Lower lobe of right lung (tissue), 2 donors: Measurements from ENCODE around the gene SLC5A1. TPM values are rescaled to one million over a fixed set of nuclear protein-coding genes. Genes with fewer than 3 reads are reported as not detected.
A peak's percentile ranks its signal among the peaks of the same experiment; 100 is the strongest.

Source experiments
- ATAC-seq, 2 donors: fragments of 200-7000 bp; cut with Tn5 transposase; one replicate each; pipeline ENCODE4 v1.9.1; 2020 to 2022; ENCODE audit warnings: mild to moderate bottlenecking in 2 of 2, moderate library complexity in 2 of 2
- DNase-seq: peaks from one replicate; pipeline ENCODE4 v3.0.0-alpha.2; 2020
- H3K27ac ChIP-seq: fragments of 200-600 bp; one replicate; pipeline ENCODE4 v1.8.0; 2022
- H3K27me3 ChIP-seq: fragments of 200-600 bp; one replicate; pipeline ENCODE4 v1.8.0; 2022; ENCODE audit warnings: low read depth
- H3K36me3 ChIP-seq: fragments of 200-600 bp; one replicate; pipeline ENCODE4 v1.8.0; 2022; ENCODE audit warnings: mild to moderate bottlenecking
- H3K4me1 ChIP-seq: fragments of 200-600 bp; one replicate; pipeline ENCODE4 v1.8.0; 2022
- H3K4me3 ChIP-seq: fragments of 200-600 bp; one replicate; pipeline ENCODE4 v1.8.0; 2022; ENCODE audit warnings: mild to moderate bottlenecking
- H3K9me3 ChIP-seq: fragments of 200-600 bp; one replicate; pipeline ENCODE4 v1.8.0; 2022
- intact Hi-C: fragments of 100-400 bp; cut with DNase I; formaldehyde crosslinking; loops from one replicate; pipeline ENCODE4 v1.11.0; 2022
- total RNA-seq: library from RNA; stranded (reverse); fragmentation: NEBNext Ultra II Directional; extraction: Animal tissue kit (Norgen Biotek cat#: 25700); gene quantifications from one replicate; pipeline ENCODE4 v1.2.1, GENCODE V29; 2021
- TF ChIP-seq, protein P1 (sequence below): fragments of 200-600 bp; IDR thresholded peaks from one replicate; pipeline ENCODE4 v1.8.0; 2022; ENCODE audit warnings: antibody characterized with exemption, mild to moderate bottlenecking
- donor health status: DM: no; HTN: yes; CAD: no; lungs with severe emphysema.

Gene SLC5A1
- total RNA-seq, 1 donor from 2014 or later, result 1.8 TPM

DNA sequence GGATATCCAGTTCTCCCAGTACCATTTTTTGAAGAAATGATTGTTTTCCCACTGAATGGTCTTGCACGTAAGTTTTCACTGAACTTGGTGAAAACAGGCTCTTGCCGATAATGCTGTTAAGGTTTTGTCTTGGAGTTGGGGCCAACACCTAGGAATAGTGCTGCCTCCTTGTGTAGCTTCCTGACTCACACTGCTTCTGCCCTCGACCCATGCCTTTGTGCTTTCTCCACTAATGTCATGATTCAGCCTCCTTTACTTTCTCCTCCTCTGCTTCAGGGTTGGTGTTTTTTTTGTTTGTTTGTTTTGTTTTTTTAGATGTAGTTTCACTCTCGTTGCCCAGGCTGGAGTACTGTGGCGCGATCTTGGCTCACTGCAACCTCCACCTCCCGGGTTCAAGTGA is 30.2 kb downstream of the SLC5A1 start:
- intact Hi-C loops, result no loop called here
- DNase-seq (no peak), ATAC-seq (no peak)
- TF ChIP-seq, protein P1, sequence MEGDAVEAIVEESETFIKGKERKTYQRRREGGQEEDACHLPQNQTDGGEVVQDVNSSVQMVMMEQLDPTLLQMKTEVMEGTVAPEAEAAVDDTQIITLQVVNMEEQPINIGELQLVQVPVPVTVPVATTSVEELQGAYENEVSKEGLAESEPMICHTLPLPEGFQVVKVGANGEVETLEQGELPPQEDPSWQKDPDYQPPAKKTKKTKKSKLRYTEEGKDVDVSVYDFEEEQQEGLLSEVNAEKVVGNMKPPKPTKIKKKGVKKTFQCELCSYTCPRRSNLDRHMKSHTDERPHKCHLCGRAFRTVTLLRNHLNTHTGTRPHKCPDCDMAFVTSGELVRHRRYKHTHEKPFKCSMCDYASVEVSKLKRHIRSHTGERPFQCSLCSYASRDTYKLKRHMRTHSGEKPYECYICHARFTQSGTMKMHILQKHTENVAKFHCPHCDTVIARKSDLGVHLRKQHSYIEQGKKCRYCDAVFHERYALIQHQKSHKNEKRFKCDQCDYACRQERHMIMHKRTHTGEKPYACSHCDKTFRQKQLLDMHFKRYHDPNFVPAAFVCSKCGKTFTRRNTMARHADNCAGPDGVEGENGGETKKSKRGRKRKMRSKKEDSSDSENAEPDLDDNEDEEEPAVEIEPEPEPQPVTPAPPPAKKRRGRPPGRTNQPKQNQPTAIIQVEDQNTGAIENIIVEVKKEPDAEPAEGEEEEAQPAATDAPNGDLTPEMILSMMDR, result no peak
- H3K4me3 ChIP-seq, result no peak overlapping the region
- H3K9me3 ChIP-seq, result no peaks in the 10 kb centered on the region
- no peaks in the 10 kb centered on the region for H3K4me1 ChIP-seq
- H3K27me3 ChIP-seq, result peaks cover 11% of the 10 kb centered on the region
- no peak overlapping the region for H3K27ac ChIP-seq
- no peaks in the 10 kb centered on the region for H3K36me3 ChIP-seq

DNA sequence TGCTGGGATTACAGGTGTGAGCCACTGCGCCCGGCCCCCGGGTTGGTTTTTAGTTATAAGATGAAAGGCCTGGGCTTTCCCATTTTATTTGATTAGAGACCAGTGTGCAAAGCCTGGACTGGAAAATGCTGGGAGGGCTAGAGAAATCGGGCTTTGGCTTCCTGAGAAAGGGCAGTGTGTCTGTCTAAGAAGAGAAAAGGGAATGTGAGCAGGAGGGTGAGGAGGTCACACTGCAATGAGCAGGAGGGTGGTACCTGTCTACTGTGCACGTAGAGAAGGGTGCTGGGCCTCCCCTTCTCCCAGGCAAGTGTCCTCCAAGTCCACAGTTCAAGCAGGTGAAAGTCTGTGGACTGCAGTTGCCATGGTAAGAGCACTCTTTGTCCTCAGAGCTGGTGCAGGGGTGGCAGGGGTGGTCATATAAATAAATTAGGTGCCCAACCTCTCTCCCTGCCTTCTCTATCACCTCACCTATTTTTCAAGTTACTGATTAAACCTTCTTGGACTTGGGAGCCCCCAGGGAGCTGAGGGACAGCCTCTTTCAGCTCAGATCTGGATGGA is 30.8 kb downstream of the SLC5A1 start:
- Histone ChIP-seq H3K27ac (no peak overlapping the region), H3K27me3 (peaks cover 11% of the 10 kb centered on the region), H3K4me3 (no peak overlapping the region), H3K36me3 (no peaks in the 10 kb centered on the region), H3K9me3 (no peaks in the 10 kb centered on the region), H3K4me1 (no peaks in the 10 kb centered on the region)
- TF ChIP-seq, protein P1, result no peak
- DNase-seq (no peak), ATAC-seq (no peak)
- intact Hi-C loops, result no loop called here

DNA sequence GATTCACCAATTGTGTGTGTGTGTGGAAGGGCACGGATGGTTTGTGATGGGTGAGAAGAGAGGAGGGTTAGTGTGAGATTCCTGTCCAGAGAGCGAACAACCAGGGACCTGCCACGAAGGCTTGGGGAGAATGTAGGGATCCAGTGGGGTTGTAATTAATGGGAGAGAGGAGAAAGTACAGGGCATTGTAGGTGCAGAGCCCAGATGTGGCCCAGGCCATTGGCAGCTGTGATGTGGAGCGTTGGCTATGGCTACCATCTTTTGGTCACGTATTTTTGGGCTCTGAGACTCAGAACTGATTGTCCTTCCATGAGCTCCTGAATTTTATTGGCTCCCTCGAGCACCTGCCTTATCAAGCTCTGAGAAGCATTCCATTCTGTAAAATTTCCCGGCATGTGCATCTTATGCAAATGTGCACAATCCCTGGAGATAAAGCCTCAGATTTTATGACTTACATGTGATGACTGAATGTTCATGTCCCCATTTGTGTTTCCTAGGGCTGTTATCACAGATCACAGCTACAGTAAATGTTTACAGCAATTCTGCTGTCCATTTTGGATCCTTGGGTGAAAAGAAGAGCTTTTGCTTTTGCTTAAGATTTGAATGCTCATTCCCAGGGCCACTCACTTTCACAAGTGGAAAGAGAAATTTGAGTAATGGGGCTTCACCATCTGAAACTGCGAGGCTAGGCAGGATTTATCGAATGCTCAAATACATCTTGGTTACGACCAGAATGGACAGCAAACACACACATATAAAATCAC is 33.1 kb downstream of the SLC5A1 start:
- TF ChIP-seq, protein P1, result no peak
- Histone ChIP-seq H3K27ac (no peak overlapping the region), H3K27me3 (peaks cover 8% of the 10 kb centered on the region), H3K9me3 (no peaks in the 10 kb centered on the region), H3K36me3 (no peaks in the 10 kb centered on the region), H3K4me1 (no peaks in the 10 kb centered on the region), H3K4me3 (no peak overlapping the region)
- intact Hi-C loops, result no loop called here
- ATAC-seq (peak in 1 of 2 donors; percentile 26), DNase-seq (no peak)

DNA sequence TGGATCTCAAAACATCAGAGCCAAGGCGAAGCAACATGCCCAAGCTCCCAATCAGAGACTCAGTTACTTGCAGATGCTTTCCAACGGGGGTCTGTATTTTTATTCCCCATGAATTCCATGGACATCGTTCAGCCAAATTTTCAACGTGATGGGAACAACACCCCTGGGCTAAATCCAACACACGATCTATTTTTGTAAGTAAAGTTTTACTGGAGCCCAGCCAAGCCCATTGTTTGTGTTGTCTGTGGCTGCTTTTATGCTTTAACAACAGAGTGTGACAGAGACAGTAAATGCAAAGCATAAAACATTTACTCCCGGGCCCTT is 33.7 kb downstream of the SLC5A1 start:
- DNase-seq, result no peak
- Histone ChIP-seq H3K9me3 (no peaks in the 10 kb centered on the region), H3K27me3 (peaks cover 4% of the 10 kb centered on the region), H3K4me3 (no peak overlapping the region), H3K4me1 (no peaks in the 10 kb centered on the region), H3K27ac (no peak overlapping the region), H3K36me3 (no peaks in the 10 kb centered on the region)
- TF ChIP-seq, protein P1, result no peak
- intact Hi-C loops, result no loop called here
- ATAC-seq, result no peak

DNA sequence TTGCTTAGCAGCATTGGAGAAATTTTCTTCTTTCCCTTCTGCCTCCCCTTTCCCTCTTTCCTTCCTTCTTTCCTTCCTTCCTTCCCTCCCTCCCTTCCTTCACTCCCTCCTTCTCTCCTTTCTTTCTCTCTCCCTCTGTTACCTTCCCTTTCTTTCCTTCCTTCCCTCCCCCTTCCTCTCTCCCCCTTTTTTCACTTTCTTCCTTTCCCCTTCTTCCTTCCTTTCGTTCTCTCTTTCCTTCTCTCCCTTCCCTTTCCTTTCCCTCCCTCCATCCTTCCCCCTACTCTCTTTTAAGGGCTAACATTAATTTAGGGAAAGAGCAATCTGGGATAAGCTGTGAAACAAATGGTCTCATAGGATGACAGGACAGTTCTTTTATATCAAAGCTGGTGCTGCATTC is 34.1 kb downstream of the SLC5A1 start:
- intact Hi-C loops, result no loop called here

More for the DNA sequence above, 34.1 kb downstream of the SLC5A1 start:
- Histone ChIP-seq H3K9me3 (no peaks in the 10 kb centered on the region), H3K27me3 (peaks cover 4% of the 10 kb centered on the region), H3K36me3 (no peaks in the 10 kb centered on the region), H3K27ac (no peak overlapping the region), H3K4me1 (no peaks in the 10 kb centered on the region), H3K4me3 (no peak overlapping the region)
- no peak for DNase-seq
- TF ChIP-seq, protein P1, result no peak
- ATAC-seq, result no peak
